Measurements from ENCODE around the gene PCDHA1.

GRCh38 chr5:140926443-140927227, 140.7 kb downstream of the PCDHA1 start:
- TF ChIP-seq CTCF (IDR thresholded peaks at IDR 0.05) = peak; percentile 65 to 86 (median 80)
- peak; percentile 10 to 61 (median 43) for TF ChIP-seq POLR2A (IDR thresholded peaks at IDR 0.05)

All from body of pancreas (tissue), 4 donors.